ENCODE data around the gene OR2T5.
"Not testable (repeated sequence)": the region's sequence is repeated elsewhere in the genome, so short reads cannot be mapped to it uniquely, and the experiment has no call there.

Gene OR2T5

GRCh38 chr1:248500305-248501035, 12.1 kb downstream of the OR2T5 start:
- not testable (repeated sequence) for DNase-seq (ENCODE audit: low read depth)

DNA sequence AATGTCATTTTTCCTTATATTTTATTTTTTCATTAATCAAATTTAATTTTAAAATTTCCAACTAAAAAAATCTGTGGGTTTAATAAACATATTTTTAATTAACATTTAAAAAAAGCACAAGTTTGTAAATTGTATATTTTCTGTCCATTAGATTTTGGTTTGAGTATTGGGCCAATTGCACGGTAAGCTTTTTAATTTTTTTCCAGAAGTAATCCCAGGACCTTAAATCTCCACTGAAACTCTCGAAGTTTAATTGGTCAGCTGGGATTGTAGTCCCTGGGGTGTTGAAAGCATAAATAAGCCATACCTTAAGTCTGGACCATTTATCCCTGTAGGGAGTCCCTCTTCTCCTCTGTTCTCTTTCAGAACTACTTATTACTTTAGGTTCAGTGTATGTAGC, 19.4 kb downstream of the OR2T5 start, which contains the start of gene OR2G6:
TSS of gene OR2G6 (plus strand) at position 301 of the 400 bp plus-strand sequence. CDS start 13,574 bp downstream, outside the sequence.
- not testable (repeated sequence) for DNase-seq (ENCODE audit: low read depth)

- not testable (repeated sequence) for DNase-seq (ENCODE audit: low read depth)
Measured at GRCh38 chr1:248510217-248510616, 21.8 kb downstream of the OR2T5 start.

GRCh38 chr1:248521856-248522255, 33.5 kb downstream of the OR2T5 start:
- DNase-seq (ENCODE audit: low read depth), result no peak

DNA sequence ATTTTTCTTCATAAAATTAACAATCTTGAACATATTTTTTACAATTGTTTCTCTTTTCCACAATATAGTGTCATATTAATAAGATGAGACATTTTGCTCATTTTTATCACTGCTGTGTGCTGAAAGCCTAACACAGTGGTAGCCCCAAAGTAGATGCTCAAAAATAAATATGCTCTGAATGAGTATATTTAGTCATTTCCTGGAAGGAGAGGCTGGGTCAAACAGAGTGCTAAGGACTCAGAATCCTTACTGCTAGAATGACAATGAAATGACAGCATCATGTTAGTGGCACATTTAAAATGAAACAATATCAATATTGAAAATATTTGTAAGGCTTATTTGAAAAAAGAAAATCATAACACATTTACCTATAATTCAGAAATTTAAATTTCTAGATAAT, 49.1 kb downstream of the OR2T5 start:
- DNase-seq (ENCODE audit: low read depth), result not testable (repeated sequence)

All from stimulated activated CD8-positive, alpha-beta memory T cell treated with anti-CD3 and anti-CD28 coated beads, Interleukin-4, amount 100 ng/mL, for 24 hours (primary cell).